AG09319 (cell line): ENCODE results near the gene MRPL38.

Experiments used
- DNase-seq: peaks from one replicate; pipeline ENCODE4 v3.0.0-alpha.2; 2010; ENCODE audit warnings: low read depth; ENCODE audit errors: extremely low read depth
- CTCF ChIP-seq: IDR thresholded peaks from 2 replicates; pipeline ENCODE4 v1.5.1; 2011; ENCODE audit warnings: low read depth, mild to moderate bottlenecking, inconsistent platforms, low read length, moderate library complexity

The MRPL38 gene

DNA sequence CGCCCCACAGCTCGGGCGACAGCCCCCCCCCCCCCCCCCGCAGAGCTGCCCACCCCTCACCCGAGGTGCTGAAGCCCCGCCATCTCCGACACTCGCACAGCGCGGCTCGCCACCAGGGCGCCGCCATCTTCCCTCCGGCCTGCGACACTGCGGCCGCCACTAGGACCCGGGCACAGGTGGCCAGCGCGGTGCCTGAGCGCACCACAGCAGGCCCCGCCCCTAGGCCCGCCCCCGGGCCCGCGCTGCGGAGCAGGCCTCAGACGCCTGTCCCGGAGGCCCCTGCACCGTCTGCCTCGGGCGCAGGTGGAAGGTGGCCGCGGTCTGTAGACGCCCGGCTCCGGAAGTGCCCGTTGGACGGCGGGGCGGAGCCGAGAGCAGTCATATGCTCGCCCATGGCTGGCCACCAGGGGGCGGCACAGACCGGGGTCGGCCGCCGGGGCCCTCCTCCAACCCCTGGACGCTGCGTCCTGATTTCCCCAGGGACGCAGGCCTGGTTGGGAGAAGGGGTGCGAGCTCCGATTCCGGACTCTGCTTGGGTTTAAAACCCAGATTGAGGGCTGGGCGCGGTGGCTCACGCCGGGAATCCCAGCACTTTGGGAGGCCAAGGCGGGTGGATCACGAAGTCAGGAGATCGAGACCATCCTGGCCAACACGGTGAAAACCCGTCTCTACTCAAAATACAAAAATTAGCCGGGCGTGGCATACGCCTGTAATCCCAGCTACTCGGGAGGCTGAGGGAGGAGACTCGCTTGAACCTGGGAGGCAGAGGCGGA is at the start of gene MRPL38:
Gene MRPL38, minus strand, starts transcription at position 136 of the 773 bp plus-strand sequence. Its CDS starts 9 bp downstream, at position 127.
- peak; percentile 78 for DNase-seq
- peak; percentile 82 for TF ChIP-seq CTCF

GRCh38 chr17:75950855-75951554 is 46.3 kb upstream of the MRPL38 start:
- no peak for DNase-seq
- TF ChIP-seq CTCF, result no peak

DNA sequence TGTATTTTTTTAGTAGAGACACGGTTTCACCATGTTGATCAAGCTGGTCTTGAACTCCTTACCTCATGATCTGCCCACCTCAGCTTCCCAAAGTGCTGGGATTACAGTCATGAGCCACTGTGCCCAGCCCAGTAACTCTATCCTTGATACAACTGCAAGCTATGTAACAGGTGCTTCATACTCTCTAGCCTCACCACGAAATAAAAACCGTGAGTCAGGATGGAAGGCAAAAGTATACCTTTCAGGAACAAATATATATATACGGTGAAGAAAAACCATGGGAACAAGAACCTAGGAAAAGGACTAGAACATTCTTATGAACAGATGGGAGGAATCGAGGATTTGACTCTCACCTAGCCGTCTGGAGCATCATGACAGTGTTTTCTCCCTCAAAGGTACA is 45.7 kb upstream of the MRPL38 start:
- TF ChIP-seq CTCF, result no peak
- DNase-seq, result no peak

DNA sequence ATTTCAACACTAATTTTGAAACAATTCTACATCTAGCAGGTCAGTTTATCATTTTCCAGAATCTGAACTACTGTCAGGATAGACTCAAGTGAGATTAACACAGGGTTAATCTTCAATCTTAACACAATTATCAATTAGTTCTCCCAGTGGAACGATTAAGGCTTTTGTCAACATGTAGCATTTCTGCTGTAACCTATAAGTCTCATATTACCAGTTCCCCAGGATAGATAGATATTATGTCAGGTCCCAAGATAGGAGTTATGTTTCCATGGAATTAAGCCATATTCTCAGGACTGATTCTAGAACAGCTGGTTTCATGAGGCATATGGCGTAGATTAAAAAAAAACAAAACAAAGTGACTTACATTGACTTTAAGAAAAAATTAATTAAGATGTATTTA is 40.5 kb upstream of the MRPL38 start:
- TF ChIP-seq CTCF, result no peak
- no peak for DNase-seq

DNA sequence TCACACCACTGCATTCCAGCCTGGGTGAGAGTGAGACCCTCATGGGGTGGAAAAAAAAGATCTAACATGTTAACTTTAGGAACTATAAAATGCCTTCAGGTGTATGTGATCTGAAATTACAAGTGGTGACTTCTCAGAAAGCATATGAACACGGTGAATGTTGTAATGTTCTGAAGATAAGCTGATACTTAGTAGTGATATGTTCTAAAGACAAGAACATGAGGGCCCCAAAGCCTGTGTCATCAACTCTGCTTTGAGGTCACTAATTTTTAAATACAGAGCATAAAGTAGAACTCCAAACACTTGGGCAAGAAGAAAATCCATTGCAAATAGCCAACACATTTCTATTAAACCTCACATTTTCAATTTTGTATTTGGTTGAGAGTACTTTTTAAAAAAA is 38.8 kb upstream of the MRPL38 start:
- TF ChIP-seq CTCF, result no peak
- DNase-seq, result no peak

DNA sequence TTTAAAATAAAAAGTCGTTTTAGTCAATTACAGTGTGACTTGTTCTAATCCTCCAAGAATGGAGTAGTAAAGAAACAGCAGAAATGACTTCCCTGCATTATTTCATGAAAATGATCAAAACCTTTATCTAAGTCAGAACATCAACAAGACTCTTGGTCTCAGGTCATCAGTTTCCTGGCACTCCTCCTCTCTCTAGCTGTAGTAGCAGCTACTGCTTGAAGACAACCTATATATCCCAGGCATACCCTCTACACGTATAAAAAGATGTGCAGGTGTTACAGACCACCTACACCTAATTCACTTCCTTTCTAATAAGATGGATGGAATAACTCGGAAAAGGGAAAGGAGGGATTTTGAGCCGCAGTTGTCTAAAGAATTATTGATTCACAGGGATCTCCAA is 37.8 kb upstream of the MRPL38 start:
- TF ChIP-seq CTCF, result no peak
- no peak for DNase-seq

- no peak for TF ChIP-seq CTCF
- DNase-seq, result no peak
These were observed 36.7 kb upstream of the MRPL38 start for GRCh38 chr17:75941442-75941819.
